Suppressor macrophage treated with lipopolysaccharide for 4 hours (primary cell): ENCODE measurements around the gene ERAP2.
"Not testable (repeated sequence)": the region's sequence is repeated elsewhere in the genome, so short reads cannot be mapped to it uniquely, and the experiment has no call there.

ENCODE experiments used
- DNase-seq: peaks from one replicate; pipeline ENCODE4 v3.0.0-alpha.2; 2020

ERAP2 gene

GRCh38 chr5:96863114-96863513 is 13.2 kb upstream of the ERAP2 start:
- no peak for DNase-seq

DNA sequence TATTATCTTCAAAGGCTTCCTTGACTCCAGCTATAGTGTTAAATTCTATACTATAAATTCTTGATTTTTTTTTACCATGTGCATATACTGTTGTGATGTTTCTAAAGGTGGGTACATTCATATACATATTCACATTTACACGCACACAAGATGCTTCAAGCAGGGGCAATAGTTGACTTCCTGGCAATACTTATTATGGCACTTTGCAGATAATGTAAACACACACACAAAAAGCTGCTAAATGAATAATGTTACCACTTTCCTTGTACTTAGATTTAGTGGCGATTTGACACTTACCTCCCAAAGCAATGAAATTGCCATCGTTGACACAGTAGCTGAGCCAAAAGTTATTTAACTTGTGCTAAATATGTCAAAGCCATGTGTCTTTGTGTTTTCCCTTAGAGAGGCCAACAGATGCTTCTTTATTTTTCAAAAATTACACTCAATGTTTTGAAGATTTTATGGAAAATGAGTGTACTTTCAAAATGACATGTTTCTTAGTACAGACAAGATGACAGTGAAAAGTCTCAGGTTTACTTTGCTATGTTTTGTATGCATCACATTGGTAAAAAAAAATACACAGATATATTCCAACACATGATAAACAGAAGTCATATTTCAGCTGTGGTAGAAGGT is 12.2 kb upstream of the ERAP2 start:
- no peak for DNase-seq

- DNase-seq = no peak
Measured at GRCh38 chr5:96864922-96865530, 11.3 kb upstream of the ERAP2 start.

DNA sequence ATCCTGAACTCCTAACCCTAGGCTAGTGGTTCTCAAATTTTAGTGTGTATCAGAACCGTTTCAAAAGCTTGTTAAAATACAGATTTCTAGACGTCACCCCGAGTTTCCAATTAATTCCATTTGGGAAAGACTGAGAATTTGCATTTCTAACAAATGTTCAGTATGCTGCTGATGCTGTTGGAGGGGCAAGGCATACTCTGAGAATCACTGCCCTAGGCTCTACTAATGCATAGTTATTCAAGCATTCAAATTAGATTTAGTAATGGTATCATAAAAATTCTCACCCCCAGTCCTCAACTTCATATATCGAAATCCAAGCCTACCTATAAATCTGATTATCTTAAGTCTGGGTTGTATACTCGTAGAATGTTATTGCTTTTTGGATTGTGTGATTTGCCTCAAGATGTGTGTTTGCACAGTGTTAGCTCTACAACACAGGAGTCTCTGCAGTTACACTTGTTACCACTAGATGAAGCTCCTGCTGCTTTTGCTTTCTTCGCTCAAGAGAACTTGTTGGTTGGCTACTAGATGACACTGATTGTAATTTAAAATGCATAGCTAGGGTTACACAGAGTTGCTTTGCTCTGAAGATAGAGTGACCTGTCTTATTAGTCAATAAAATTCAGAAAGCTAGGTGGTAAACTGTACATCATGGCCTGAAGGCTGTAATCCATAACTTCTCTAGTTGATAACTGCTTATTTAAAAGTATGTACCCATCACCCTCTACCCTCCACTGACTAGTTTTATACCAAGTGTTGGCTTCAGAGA is 7.5 kb upstream of the ERAP2 start:
- DNase-seq = peak; percentile 78

DNA sequence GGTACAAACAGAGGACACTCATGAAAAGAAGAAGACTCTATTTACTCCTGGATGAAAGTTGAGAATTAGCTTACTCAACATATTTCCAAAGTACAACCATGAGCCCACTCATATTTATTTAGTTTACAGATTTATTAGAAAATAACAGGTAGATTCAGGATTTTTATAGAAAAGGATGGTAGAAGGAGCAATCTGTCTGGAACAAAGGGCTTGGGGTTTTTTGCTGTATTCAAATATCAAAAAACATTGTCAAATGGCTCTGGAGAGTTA is 7.0 kb upstream of the ERAP2 start:
- no peak for DNase-seq

GRCh38 chr5:96870094-96871026 is 5.9 kb upstream of the ERAP2 start:
- no peak for DNase-seq

DNA sequence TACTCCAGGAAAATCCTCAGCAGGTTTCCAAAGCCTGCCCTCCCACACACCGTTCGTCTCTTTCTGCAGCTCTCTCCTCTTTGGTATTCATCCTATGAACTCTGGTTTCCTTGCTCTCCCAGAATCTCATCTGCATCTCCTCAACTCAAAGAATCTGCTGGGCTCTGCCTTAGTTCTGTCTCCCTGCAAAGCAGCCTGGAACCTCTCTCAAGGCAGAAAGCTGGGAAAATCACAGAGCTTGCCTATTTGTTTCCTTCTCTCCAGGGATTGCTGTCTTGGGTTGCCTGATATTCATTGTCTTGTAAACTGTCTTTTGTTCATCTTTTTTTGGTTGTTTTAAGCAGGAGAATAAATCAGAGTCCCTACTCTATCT is 5.3 kb upstream of the ERAP2 start:
- DNase-seq = no peak

DNA sequence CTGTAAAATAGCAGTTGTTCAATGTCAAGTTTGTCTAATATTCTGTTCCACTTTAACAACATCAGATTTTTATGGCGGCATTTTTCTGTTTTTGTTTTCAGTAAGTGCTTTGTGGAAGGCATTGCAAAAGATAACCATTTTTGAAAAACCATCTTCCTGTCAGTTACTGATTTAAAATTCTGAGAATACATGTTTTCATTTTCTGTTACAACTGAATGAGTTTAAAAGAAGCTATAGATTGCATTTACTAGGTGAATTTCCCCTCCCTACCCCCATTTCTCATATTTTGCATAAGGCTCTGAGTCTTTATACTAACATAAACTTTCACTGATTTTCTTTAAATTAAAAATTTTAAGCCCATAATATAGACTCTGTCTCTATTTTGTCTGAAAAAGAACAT is 4.6 kb upstream of the ERAP2 start:
- DNase-seq = no peak

- DNase-seq = peak; percentile 27
Measured at GRCh38 chr5:96873449-96873848, 2.9 kb upstream of the ERAP2 start.

DNA sequence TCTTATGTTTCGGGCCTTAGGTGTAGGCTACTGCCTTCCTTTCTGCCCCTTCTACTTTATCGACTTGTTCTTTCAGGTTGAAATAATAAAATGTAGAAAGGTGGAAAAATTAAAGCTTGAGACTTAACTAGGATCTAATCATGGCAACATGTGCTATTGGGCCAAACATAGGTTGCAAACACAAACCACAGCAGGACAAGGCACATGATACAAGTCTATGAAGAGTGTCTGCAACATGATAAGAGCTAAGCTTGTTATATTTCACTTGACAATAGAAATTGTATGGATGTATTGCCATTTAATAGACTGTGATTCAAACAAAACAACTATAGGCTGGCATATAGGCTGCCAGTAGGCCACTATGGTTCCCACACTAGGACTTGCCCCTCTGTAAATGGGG is 1.7 kb upstream of the ERAP2 start:
- no peak for DNase-seq

DNA sequence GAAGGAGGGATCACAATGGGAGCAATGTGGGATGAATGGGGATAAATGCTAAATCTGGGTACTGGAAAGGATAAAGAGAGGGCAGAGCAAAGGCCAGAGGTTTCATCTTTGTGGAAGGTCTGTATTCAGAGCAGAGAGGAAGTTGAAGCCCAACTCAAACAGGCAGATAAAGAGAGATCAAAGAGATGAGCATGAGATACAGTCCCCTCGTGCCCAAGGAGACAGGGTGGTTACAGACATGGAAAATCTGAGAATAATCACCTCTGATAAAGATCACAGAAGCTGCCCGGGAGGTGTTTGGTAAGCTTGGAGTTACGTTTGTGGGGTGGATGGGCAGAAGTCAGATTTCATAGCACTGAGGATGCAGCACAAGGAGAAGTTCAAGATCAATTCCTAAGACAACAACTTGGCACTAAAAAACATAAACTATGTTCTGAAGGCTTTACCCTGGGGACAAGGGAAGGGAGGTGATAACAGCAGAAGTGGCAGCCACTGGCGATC is 459 bp upstream of the ERAP2 start:
- DNase-seq = no peak

DNA sequence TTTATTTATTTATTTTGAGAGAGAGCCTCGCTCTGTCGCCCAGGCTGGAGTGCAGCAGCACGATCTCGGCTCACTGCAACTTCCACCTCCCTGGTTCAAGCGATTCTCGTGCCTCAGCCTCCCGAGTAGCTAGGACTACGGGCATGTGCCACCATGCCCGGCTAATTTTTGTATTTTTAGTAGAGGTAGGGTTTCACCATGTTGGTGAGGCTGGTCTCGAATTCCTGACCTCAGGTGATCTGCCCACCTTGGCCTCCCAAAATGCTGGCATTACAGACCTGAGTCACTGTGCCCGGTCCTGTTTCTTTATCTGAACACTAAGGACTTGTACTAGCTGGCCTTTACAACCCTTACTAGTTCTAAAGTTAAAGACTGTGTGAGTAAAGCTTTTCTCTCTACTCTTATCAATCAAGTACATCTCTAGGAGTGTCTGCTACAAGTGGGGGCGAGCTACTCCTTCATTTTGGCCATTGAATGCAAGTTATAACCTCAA is 723 bp downstream of the ERAP2 start:
- not testable (repeated sequence) for DNase-seq

DNA sequence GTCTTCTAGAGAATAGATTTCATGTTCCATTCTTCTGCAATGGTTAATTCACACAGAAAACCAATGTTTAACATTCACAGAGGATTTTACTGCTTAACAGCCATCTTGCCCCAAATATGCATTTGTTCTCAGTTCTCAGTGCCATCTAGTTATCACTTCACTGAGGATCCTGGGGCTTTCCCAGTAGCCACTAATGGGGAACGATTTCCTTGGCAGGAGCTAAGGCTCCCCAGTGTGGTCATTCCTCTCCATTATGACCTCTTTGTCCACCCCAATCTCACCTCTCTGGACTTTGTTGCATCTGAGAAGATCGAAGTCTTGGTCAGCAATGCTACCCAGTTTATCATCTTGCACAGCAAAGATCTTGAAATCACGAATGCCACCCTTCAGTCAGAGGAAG is 3.4 kb downstream of the ERAP2 start:
- peak; percentile 21 for DNase-seq

- peak; percentile 75 for DNase-seq
Measured at GRCh38 chr5:96880444-96881164, 4.3 kb downstream of the ERAP2 start.

DNA sequence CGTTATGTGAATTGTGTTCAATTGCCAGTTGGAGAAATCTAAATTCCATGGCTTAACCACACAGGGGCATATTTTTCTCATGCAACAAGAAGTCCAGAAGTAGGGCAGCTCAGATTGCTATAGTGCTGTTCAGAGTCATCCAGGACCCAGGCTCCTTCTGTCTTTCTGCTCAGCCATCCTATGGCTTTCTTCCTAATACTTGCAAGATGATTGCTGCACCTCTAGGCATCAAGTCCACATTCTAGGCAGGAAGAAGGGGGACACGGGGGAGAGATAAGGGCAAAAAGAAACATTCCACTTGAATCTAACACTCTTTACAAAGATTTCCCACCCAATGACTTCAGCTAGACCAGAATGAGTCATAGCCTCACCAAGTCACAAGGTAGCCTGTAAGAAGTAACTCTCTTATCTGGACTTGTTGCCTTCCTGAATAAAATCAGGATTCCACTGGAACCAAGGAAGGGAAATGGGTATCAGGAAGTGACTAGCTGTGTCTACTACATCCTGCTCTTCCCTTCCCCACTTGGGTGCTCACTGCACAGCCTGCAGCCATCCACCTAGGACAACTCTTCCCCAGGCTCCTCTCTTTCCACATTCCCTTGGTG is 5.3 kb downstream of the ERAP2 start:
- DNase-seq = peak; percentile 45

GRCh38 chr5:96883871-96884270 is 7.6 kb downstream of the ERAP2 start:
- no peak for DNase-seq

- DNase-seq = no peak
Measured at GRCh38 chr5:96884995-96885394, 8.7 kb downstream of the ERAP2 start.

DNA sequence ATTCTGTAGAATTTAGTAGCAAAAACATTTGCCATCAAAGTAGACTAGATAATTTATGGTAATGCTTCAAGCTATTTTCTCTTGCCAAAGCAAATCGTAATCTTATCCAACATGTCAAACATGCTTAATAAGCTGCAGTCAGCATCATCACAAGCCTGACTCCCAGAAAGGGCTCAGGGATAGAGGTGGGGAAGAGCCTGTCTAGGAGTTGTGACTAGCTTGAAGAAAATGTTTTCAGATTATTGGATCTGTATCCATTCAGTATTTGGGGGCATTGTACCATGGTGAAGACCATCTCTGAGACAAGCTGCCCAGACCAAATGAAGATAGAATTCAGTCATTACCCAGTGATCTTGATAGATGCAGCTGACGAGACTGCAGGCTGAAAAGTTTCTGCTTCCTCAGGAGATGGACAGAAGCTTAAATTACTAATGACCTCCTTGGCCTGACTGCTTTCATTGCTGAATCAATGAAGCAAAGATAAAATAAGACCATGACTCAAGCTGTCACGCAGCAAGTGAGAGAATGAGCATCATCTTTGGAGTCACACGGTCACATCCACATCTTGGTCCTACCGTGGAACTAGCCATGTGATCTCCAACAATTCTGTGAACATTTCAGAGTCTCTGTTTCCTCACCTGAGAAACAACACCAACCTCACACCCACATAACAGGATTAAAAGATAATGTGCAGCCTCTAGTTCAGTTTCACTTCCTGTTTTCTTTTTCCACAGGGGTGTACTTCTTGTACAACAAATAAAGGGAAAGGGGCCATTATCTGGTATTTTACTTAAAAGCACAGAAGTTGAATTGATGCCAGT is 9.4 kb downstream of the ERAP2 start:
- peak; percentile 77 for DNase-seq

DNA sequence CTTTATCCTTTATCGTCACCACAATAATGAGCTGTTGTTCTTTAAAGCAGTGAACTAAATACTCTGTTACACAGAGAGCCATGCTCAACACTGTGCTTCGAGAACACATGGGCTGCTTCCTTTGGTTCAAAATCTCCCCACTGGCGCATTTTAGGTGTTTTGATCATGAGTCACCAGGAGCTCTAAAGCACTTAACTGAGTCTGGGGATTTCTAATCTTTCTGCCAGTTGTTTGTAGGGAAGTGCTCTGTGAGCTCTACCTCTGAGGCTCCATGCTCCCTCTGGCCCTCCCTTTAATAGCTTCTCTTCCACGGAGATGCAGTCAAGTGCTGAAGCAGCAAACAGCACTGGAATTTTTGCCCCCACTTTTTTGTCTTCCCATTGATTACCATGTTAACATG is 17.0 kb downstream of the ERAP2 start:
- no peak for DNase-seq

DNA sequence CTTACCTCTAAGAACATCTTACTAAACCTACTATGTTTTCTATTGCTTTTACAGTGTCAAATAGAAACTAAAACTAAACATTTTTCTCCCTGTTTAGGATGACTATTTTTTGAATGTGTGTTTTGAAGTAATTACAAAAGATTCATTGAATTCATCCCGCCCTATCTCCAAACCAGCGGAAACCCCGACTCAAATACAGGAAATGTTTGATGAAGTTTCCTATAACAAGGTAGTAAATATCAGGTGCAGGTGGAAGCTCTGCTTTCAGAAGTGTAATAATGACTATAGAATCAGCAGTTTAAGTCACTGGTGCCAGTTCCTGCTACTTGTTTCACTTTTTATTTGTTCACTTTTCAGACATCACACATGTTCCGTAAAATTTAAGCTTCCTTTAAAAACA is 20.0 kb downstream of the ERAP2 start:
- DNase-seq = peak; percentile 60

GRCh38 chr5:96896806-96897205 is 20.5 kb downstream of the ERAP2 start:
- peak; percentile 84 for DNase-seq
